Esophagus squamous epithelium (tissue), 5 donors: ENCODE data around the gene PITPNM2. TPM values are rescaled to one million over a fixed set of nuclear protein-coding genes. Genes with fewer than 3 reads are reported as not detected.

Source experiments
- DNase-seq: peaks from one replicate; lab custom pipeline; 2025; lab: John Stamatoyannopoulos, UW
- H3K27ac ChIP-seq, 4 donors: fragments of 200-600 bp; sonication (generic); one replicate each; pipeline ENCODE4 v1.5.1; 2016 to 2019; ENCODE audit warnings: mild to moderate bottlenecking in 1 of 4
- H3K27me3 ChIP-seq, 4 donors: fragments of 200-600 bp; sonication (generic); 1 replicate in 3 of 4; 2 replicates in 1 of 4; pipeline versions ENCODE4 v1.5.1 to v1.6.0; 2017 to 2021; ENCODE audit warnings: antibody characterized with exemption in 1 of 4
- H3K36me3 ChIP-seq, 3 donors: fragments of 200-600 bp; sonication (generic); one replicate each; pipeline ENCODE4 v1.5.1; 2016 to 2019
- H3K4me1 ChIP-seq, 3 donors: fragments of 200-600 bp; sonication (generic); one replicate each; pipeline ENCODE4 v1.5.1; 2017 to 2019
- H3K4me3 ChIP-seq, 4 donors: fragments of 200-600 bp; sonication (generic); 1 replicate in 3 of 4; 2 replicates in 1 of 4; pipeline ENCODE4 v1.5.1; 2016 to 2019; ENCODE audit warnings: mild to moderate bottlenecking in 2 of 4, moderate library complexity in 1 of 4
- H3K9me3 ChIP-seq, 3 donors: fragments of 200-600 bp; sonication (generic); one replicate each; pipeline ENCODE4 v1.5.1; 2016 to 2019
- POLR2A ChIP-seq, 4 donors: fragments of 450-650 bp; IDR thresholded peaks; one replicate each; pipeline ENCODE4 v1.6.1; 2017; ENCODE audit warnings: antibody characterized with exemption in 4 of 4, mild to moderate bottlenecking in 4 of 4, moderate library complexity in 3 of 4
- WGBS, 2 donors: methylation state at CpG; one replicate each; pipeline ENCODE4 v1.1.5; 2018; 5-methylcytosine and 5-hydroxymethylcytosine counted together
- intact Hi-C: fragments of 100-400 bp; cut with DNase I; formaldehyde crosslinking; loops from one replicate; pipeline ENCODE4 v1.15.0; 2022
- total RNA-seq, 4 donors: library from RNA; depleted of rRNA; stranded (reverse); fragments of >200 nt; gene quantifications; one replicate each; pipeline ENCODE4 v1.1.0, GENCODE V29; 2016
- TF ChIP-seq, protein P1 (sequence below), 6 experiments: fragments of 450-650 bp in 4 of 6; fragments of 200-600 bp in 2 of 6; sonication (generic) in 2 of 6; IDR thresholded peaks; one replicate each; pipeline ENCODE4 v1.5.1; 2016 to 2019; ENCODE audit warnings: antibody characterized with exemption in 6 of 6, mild to moderate bottlenecking in 4 of 6, moderate library complexity in 4 of 6
- donor health status: DM: yes; HTN: yes; CAD: no.

The PITPNM2 gene
- 1 to 10 TPM; 4.2 to 9.1 (median 8.2) TPM for total RNA-seq

DNA sequence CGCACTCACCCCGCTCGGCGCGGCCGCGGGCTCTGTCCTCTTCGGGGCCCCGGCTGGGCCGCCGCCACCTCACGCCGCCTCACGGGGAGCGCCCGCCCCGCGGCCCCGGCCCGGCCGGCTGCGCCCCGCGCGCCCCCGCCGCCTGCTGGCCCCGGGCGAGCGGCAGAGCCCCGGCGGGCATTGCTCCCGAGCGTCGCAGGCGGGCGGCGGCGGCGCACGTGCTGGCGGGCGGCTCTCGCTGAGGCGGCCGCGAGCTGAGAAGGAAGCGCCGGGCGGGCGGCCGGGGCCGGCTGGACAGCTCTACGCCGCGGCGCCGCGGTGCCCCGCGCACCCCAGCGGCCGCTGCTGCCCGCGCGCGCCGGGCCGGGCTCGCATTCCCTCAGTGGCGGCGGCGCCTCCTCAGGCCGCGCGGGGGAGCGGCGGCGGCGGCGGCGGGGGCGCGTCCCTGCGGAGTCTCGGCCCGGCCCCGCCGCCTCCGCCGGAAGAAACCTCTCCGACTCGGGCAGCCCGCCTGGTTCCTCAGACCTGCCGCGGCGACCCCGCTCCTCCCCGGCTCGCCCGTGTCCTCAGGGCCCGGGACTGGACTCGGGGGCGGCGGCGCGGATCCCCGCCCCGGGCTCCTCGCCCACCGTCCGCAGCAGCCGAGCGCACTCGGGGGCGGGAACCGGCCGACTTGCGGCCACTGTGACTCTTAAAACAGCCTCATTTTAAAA is at the start of gene PITPNM2:
Gene PITPNM2 (minus strand): TSS at position 347 of the 713 bp plus-strand sequence. CDS start 116,500 bp downstream, outside the sequence.
- Histone ChIP-seq H3K9me3 (no peaks in the 10 kb centered on the region), H3K4me3 (peak within 1 kb of the TSS; percentile 62 to 93 (median 89)), H3K27ac (peak within 1 kb of the TSS; percentile 83 to 92 (median 89)), H3K36me3 (peaks cover 0 to 7% (median 0%) of the 10 kb centered on the region in 3 donors), H3K27me3 (no peaks in the 10 kb centered on the region), H3K4me1 (peaks cover 8 to 40% (median 30%) of the 10 kb centered on the region in 3 donors)
- no peak for DNase-seq
- intact Hi-C loops, result no loop called here
- TF ChIP-seq POLR2A (IDR thresholded peaks at IDR 0.05), result no peak
- TF ChIP-seq, protein P1, sequence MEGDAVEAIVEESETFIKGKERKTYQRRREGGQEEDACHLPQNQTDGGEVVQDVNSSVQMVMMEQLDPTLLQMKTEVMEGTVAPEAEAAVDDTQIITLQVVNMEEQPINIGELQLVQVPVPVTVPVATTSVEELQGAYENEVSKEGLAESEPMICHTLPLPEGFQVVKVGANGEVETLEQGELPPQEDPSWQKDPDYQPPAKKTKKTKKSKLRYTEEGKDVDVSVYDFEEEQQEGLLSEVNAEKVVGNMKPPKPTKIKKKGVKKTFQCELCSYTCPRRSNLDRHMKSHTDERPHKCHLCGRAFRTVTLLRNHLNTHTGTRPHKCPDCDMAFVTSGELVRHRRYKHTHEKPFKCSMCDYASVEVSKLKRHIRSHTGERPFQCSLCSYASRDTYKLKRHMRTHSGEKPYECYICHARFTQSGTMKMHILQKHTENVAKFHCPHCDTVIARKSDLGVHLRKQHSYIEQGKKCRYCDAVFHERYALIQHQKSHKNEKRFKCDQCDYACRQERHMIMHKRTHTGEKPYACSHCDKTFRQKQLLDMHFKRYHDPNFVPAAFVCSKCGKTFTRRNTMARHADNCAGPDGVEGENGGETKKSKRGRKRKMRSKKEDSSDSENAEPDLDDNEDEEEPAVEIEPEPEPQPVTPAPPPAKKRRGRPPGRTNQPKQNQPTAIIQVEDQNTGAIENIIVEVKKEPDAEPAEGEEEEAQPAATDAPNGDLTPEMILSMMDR (IDR thresholded peaks at IDR 0.05), result peak in 4 of 6 experiments; percentile 3 to 52 (median 44)
- WGBS, 2 donors, result no CpG with 5 or more reads among the region's 119 CpGs

DNA sequence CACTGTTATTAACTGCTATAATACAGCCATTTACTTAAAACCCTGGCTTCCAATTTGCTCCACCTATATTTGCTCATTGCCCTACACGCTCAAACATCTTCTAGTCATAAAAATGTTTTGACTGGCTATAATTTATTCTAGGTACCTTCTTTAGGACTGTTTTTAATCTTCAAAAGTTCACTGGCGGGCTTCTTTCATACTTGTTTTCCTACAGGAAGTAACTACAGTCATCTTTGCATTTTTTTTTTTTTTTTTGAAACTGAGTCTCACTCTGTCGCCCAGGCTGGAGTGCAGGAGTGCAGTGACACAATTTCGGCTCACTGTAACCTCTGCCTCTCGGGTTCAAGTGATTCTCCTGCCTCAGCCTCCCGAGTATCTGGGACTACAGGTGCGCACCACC is 49.5 kb upstream of the PITPNM2 start:
- intact Hi-C loops, result no loop called here
- H3K27ac ChIP-seq, result no peak overlapping the region
- no peaks in the 10 kb centered on the region for H3K4me1 ChIP-seq
- no peak for TF ChIP-seq POLR2A (IDR thresholded peaks at IDR 0.05)
- TF ChIP-seq, protein P1 (IDR thresholded peaks at IDR 0.05), result no peak
- H3K9me3 ChIP-seq, result no peaks in the 10 kb centered on the region
- no peak overlapping the region for H3K4me3 ChIP-seq
- WGBS, 2 donors, result 83 to 91% methylated on average over 7 of the region's 7 CpGs
- DNase-seq, result no peak
- H3K36me3 ChIP-seq, result peaks cover 0 to 71% (median 0%) of the 10 kb centered on the region in 3 donors
- no peaks in the 10 kb centered on the region for H3K27me3 ChIP-seq

DNA sequence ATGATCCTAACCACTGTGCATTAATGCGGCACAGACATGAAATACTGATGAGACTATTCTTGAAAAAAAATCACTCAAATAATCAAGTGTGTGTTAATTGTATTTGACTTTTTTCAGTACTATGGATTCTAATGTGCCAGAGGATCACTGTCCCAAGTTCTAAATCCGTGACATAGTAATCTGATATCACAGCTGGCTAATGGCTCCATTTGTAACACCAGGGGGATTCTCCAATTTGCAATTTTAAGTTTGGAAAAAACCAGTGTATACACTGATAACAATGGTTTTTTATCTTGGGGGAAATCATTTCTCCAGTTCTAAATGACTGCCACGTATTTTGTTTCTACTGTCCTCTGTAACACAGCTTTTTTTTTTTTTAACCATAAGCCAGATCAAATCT is 49.0 kb upstream of the PITPNM2 start:
- 85 to 94% methylated on average over 3 of the region's 3 CpGs for WGBS, 2 donors
- intact Hi-C loops, result no loop called here

DNA sequence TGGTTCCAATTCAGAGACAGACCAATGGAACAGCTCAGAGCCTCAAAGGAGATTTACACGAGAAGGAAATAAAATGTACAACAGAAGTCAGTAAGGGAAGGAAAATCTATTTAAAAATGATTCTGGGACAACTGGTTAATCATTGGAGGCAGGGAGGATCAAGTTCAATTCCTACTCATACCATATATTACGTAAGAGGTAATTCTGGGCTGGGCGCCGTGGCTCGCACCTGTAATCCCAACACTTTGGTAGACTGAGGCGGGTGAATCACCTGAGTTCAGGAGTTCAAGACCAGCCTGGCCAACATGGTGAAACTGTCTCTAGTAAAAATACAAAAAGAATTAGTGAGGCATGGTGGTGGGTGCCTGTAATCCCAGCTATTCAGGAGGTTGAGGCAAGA is 36.7 kb upstream of the PITPNM2 start:
- Histone ChIP-seq H3K4me1 (no peaks in the 10 kb centered on the region), H3K4me3 (no peak overlapping the region), H3K27me3 (no peaks in the 10 kb centered on the region), H3K27ac (no peak overlapping the region), H3K36me3 (peaks cover 0 to 77% (median 0%) of the 10 kb centered on the region in 3 donors), H3K9me3 (no peaks in the 10 kb centered on the region)
- intact Hi-C loops, result no loop called here
- TF ChIP-seq, protein P1 (IDR thresholded peaks at IDR 0.05), result no peak
- TF ChIP-seq POLR2A (IDR thresholded peaks at IDR 0.05), result no peak
- no peak for DNase-seq
- WGBS, 2 donors, result 85 to 87% methylated on average over 6 of the region's 6 CpGs

More for the DNA sequence above, 49.0 kb upstream of the PITPNM2 start:
- TF ChIP-seq, protein P1 (IDR thresholded peaks at IDR 0.05), result no peak
- no peak for TF ChIP-seq POLR2A (IDR thresholded peaks at IDR 0.05)
- H3K4me3 ChIP-seq, result no peak overlapping the region
- no peaks in the 10 kb centered on the region for H3K9me3 ChIP-seq
- H3K4me1 ChIP-seq, result no peaks in the 10 kb centered on the region
- no peaks in the 10 kb centered on the region for H3K27me3 ChIP-seq
- H3K36me3 ChIP-seq, result peaks cover 0 to 76% (median 0%) of the 10 kb centered on the region in 3 donors
- DNase-seq, result no peak
- no peak overlapping the region for H3K27ac ChIP-seq

DNA sequence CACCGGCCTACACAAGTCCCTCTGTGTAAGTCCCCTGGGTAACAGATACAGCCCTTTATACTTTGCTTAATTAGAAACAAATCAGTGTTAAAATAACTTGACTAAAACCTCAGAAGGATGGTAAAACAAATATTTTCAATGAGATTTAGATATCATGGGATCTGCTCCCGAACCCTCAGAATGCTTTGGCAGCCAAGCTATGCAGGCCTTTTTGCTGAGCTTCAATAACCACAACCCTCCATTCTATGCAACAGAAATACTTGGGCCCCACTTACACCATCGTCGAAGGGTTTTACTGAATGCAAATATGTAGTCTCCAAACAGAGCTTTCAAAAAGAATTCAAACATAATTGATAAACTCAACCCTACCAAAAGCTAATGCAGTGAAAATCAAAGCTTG is 29.3 kb upstream of the PITPNM2 start:
- Histone ChIP-seq H3K36me3 (peaks cover 0 to 71% (median 0%) of the 10 kb centered on the region in 3 donors), H3K4me1 (no peaks in the 10 kb centered on the region), H3K9me3 (no peaks in the 10 kb centered on the region), H3K27me3 (no peaks in the 10 kb centered on the region), H3K27ac (no peak overlapping the region), H3K4me3 (no peak overlapping the region)
- DNase-seq, result no peak
- TF ChIP-seq, protein P1 (IDR thresholded peaks at IDR 0.05), result no peak
- no peak for TF ChIP-seq POLR2A (IDR thresholded peaks at IDR 0.05)
- intact Hi-C loops, result no loop called here
- WGBS, 2 donors, result 88 to 90% methylated on average over 4 of the region's 4 CpGs
